HCT116 (cell line): ENCODE measurements around the gene ACBD3. TPM values are rescaled to one million over a fixed set of nuclear protein-coding genes. Genes with fewer than 3 reads are reported as not detected.

Experiments used
- ATAC-seq: fragments of 200-7000 bp; cut with Tn5 transposase; 2 replicates; pipeline ENCODE4 v1.9.1; 2020; ENCODE audit warnings: mild to moderate bottlenecking, moderate library complexity
- BruUV-seq: library from RNA; stranded (reverse); fragments of 400-500 nt; replicated peaks from 2 replicates; lab custom pipeline; 2021; lab: Mats Ljungman, UMichigan
- CTCF ChIA-PET: fragments of 300-600 bp; sonication (Branson Sonifier 250); formaldehyde crosslinking; loops from one replicate; lab custom pipeline; 2021; ENCODE audit warnings: antibody characterized with exemption; lab: Charles Lee
- POLR2A ChIA-PET: fragments of 300-600, 350-600 bp; sonication (Branson Sonifier 250); formaldehyde crosslinking; loops from one replicate; lab custom pipeline; 2021; ENCODE audit warnings: antibody characterized with exemption; lab: Charles Lee
- RAD21 ChIA-PET, 2 experiments: fragments of 300-600 bp; sonication (Branson Sonifier 250); formaldehyde crosslinking; loops; one replicate each; lab custom pipeline; 2023; ENCODE audit warnings: low total read pairs in 2 of 2; ENCODE audit not compliant: uncharacterized antibody in 2 of 2, unreplicated experiment in 2 of 2, low non-redundant PET in 1 of 2; lab: Charles Lee
- DNase-seq: peaks from one replicate; pipeline ENCODE4 v3.0.0-alpha.2; 2010; ENCODE audit warnings: low read depth, low spot score
- H2AFZ ChIP-seq: fragments of 200-600 bp; shearing (Covaris generic), sonication (generic); 2 replicates; pipeline ENCODE4 v1.6.1; 2017; ENCODE audit warnings: low read depth, mixed run types, mixed read lengths, antibody characterized with exemption, low read length; ENCODE audit not compliant: poor library complexity, severe bottlenecking
- H3K27ac ChIP-seq: 2 replicates; pipeline ENCODE4 v1.5.1; 2012; ENCODE audit warnings: low read depth, low read length
- H3K27me3 ChIP-seq: fragments of 200-600 bp; sonication (generic); 2 replicates; pipeline ENCODE4 v1.6.1; 2016; ENCODE audit warnings: mixed run types, low read length, mixed read lengths; ENCODE audit not compliant: insufficient read depth
- H3K36me3 ChIP-seq, 2 experiments: fragments of 200-500 bp in 1 of 2; fragments of 200-600 bp in 1 of 2; sonication (Bioruptor generic) in 1 of 2; sonication (generic) in 1 of 2; 2 replicates each; pipeline versions ENCODE4 v1.5.1 to v1.6.1; 2014 to 2016; ENCODE audit warnings: low read length in 2 of 2, inconsistent platforms in 1 of 2, mixed read lengths in 1 of 2, mixed run types in 1 of 2; ENCODE audit not compliant: insufficient read depth in 2 of 2, control insufficient read depth in 1 of 2
- H3K4me1 ChIP-seq, 2 experiments: fragments of 200-600 bp in 1 of 2; sonication (generic) in 1 of 2; 2 replicates each; pipeline versions ENCODE4 v1.5.1 to v1.6.1; 2012 to 2017; ENCODE audit warnings: low read length in 2 of 2, inconsistent platforms in 1 of 2, mild to moderate bottlenecking in 1 of 2, mixed read lengths in 1 of 2, mixed run types in 1 of 2, moderate library complexity in 1 of 2; ENCODE audit not compliant: insufficient read depth in 2 of 2, control insufficient read depth in 1 of 2
- H3K4me2 ChIP-seq: fragments of 200-600 bp; sonication (generic); 2 replicates; pipeline ENCODE4 v1.6.1; 2017; ENCODE audit warnings: mixed run types, low read length, mixed read lengths
- H3K4me3 ChIP-seq, 2 experiments: fragments of 200-600 bp in 1 of 2; sonication (generic) in 1 of 2; replicated peaks in 1 of 2; 2 replicates each; pipeline ENCODE4 v1.5.1; 2011 to 2016; ENCODE audit warnings: low read length in 2 of 2, control low read depth in 1 of 2, low read depth in 1 of 2, mild to moderate bottlenecking in 1 of 2, mixed read lengths in 1 of 2, mixed run types in 1 of 2
- H3K79me2 ChIP-seq: fragments of 200-600 bp; sonication (generic); 2 replicates; pipeline ENCODE4 v1.6.1; 2017; ENCODE audit warnings: mild to moderate bottlenecking, mixed run types, low read length, moderate library complexity, mixed read lengths; ENCODE audit not compliant: insufficient read depth
- H3K9ac ChIP-seq: fragments of 200-600 bp; sonication (generic); 2 replicates; pipeline ENCODE4 v1.6.1; 2016; ENCODE audit warnings: low read length, mixed read lengths
- H3K9me2 ChIP-seq: fragments of 200-600 bp; sonication (generic), shearing (Covaris generic); 2 replicates; pipeline ENCODE4 v1.6.1; 2017; ENCODE audit warnings: mixed run types, mild to moderate bottlenecking, moderate library complexity; ENCODE audit not compliant: insufficient read depth
- H3K9me3 ChIP-seq, 2 experiments: fragments of 200-500 bp in 1 of 2; fragments of 200-600 bp in 1 of 2; sonication (Bioruptor generic) in 1 of 2; sonication (generic) in 1 of 2; 2 replicates each; pipeline ENCODE4 v1.6.1; 2014 to 2017; ENCODE audit warnings: low read length in 2 of 2, mixed read lengths in 2 of 2, inconsistent platforms in 1 of 2, low read depth in 1 of 2, mild to moderate bottlenecking in 1 of 2, mixed run types in 1 of 2, moderate library complexity in 1 of 2; ENCODE audit not compliant: control insufficient read depth in 1 of 2, insufficient read depth in 1 of 2
- H4K20me1 ChIP-seq: fragments of 200-600 bp; sonication (generic), shearing (Covaris generic); 2 replicates; pipeline ENCODE4 v1.6.1; 2017; ENCODE audit warnings: mixed run types, mild to moderate bottlenecking, moderate library complexity; ENCODE audit not compliant: insufficient read depth
- CBX3 ChIP-seq: IDR thresholded peaks from 2 replicates; pipeline ENCODE4 v1.6.1; 2012; ENCODE audit warnings: low read depth
- CEBPB ChIP-seq: IDR thresholded peaks from 2 replicates; pipeline ENCODE4 v1.6.1; 2012; ENCODE audit warnings: low read depth
- ELF1 ChIP-seq: IDR thresholded peaks from 2 replicates; pipeline ENCODE4 v1.6.1; 2012; ENCODE audit warnings: low read depth, borderline replicate concordance
- EZH2 ChIP-seq: fragments of 200-600 bp; sonication (generic); IDR thresholded peaks from 2 replicates; pipeline ENCODE4 v1.6.1; 2017; ENCODE audit warnings: antibody characterized with exemption, mixed run types
- FOSL1 ChIP-seq: IDR thresholded peaks from 2 replicates; pipeline ENCODE4 v1.6.1; 2012; ENCODE audit warnings: low read depth
- JUND ChIP-seq: IDR thresholded peaks from 2 replicates; pipeline ENCODE4 v1.6.1; 2012
- POLR2A ChIP-seq: IDR thresholded peaks from 2 replicates; pipeline ENCODE4 v1.7.0; 2011; ENCODE audit warnings: borderline replicate concordance; ENCODE audit not compliant: insufficient read depth, insufficient read length; ENCODE audit errors: extremely low read depth
- POLR2AphosphoS5 ChIP-seq: IDR thresholded peaks from 2 replicates; pipeline ENCODE4 v1.6.1; 2011; ENCODE audit warnings: mild to moderate bottlenecking, low read depth, low read length, moderate library complexity
- RAD21 ChIP-seq: IDR thresholded peaks from 2 replicates; pipeline ENCODE4 v1.6.1; 2012; ENCODE audit warnings: low read depth, mild to moderate bottlenecking
- SIN3A ChIP-seq: IDR thresholded peaks from 2 replicates; pipeline ENCODE4 v1.6.1; 2012; ENCODE audit warnings: low read depth
- SP1 ChIP-seq: IDR thresholded peaks from 2 replicates; pipeline ENCODE4 v1.6.1; 2012; ENCODE audit warnings: low read depth
- SRF ChIP-seq: IDR thresholded peaks from 2 replicates; pipeline ENCODE4 v1.6.1; 2012; ENCODE audit warnings: low read depth
- TCF7L2 ChIP-seq: IDR thresholded peaks from 2 replicates; pipeline ENCODE4 v1.7.0; 2011; ENCODE audit warnings: borderline replicate concordance, inconsistent platforms; ENCODE audit not compliant: insufficient read depth, insufficient read length; ENCODE audit errors: extremely low read depth
- YY1 ChIP-seq: IDR thresholded peaks from 2 replicates; pipeline ENCODE4 v1.6.1; 2011; ENCODE audit warnings: low read length, low read depth, moderate library complexity, mild to moderate bottlenecking; ENCODE audit not compliant: insufficient replicate concordance; ENCODE audit errors: extremely low read depth
- ZNF274 ChIP-seq: fragments of 200-500 bp; sonication (Bioruptor generic); IDR thresholded peaks from 2 replicates; pipeline ENCODE4 v1.6.1; 2014; ENCODE audit warnings: mild to moderate bottlenecking, low read depth, low read length, inconsistent platforms
- intact Hi-C: fragments of 100-400 bp; cut with micrococcal nuclease; formaldehyde crosslinking; loops from 2 replicates; pipeline ENCODE4 v1.10.0; 2022
- total RNA-seq: library from RNA; stranded (reverse); gene quantifications from one replicate; pipeline ENCODE4 v1.2.1, GENCODE V29; 2021; ENCODE audit not compliant: unreplicated experiment
- TF ChIP-seq, protein P1 (sequence below): IDR thresholded peaks from 2 replicates; pipeline ENCODE4 v1.6.1; 2012; ENCODE audit warnings: low read depth
- TF ChIP-seq, protein P2 (sequence below): IDR thresholded peaks from 2 replicates; pipeline ENCODE4 v1.6.1; 2012
- TF ChIP-seq, protein P3 (sequence below): IDR thresholded peaks from 2 replicates; pipeline ENCODE4 v1.6.1; 2012

Gene ACBD3
- total RNA-seq, 1 experiment from 2014 or later: 29.6 TPM

DNA sequence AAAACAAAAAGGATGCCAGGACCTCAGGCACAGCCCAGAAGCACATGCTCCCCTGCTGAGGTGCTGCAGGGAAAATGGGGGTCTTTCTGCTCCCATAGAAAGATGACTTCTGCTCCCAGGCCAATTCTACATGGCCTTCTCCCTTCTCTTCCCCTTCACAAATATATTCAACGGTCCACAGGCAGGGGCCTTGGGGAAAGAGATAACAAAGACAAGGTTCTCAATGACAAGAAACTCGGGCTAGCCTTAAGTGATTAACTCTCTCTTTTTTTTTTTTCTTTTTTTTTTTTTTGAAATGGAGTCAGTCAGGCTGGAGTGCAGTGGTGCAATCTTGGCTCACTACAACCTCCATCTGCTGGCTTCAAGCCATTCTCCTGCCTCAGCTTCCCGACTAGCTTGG is 69.9 kb downstream of the ACBD3 start:
- no peaks in the 10 kb centered on the region for H3K36me3 ChIP-seq
- intact Hi-C loops: no loop called here
- H3K9me2 ChIP-seq: no peaks in the 10 kb centered on the region
- ChIA-PET RAD21 (interaction anchor here in 1 of 2 experiments (0.9 kb wide), 1 partner anchor 9 kb away, joined by 3 read pairs; no protein-coding TSS in a partner anchor), CTCF (no interaction called here)
- no peak overlapping the region for H2AFZ ChIP-seq
- no peak for ATAC-seq
- peaks cover 0 to 4% of the 10 kb centered on the region in 2 experiments; a peak in 1 of 4 replicates for H3K4me1 ChIP-seq
- no peaks in the 10 kb centered on the region for H4K20me1 ChIP-seq
- no peaks in the 10 kb centered on the region for H3K79me2 ChIP-seq
- H3K27me3 ChIP-seq: no peaks in the 10 kb centered on the region
- H3K9ac ChIP-seq: no peak overlapping the region
- DNase-seq: no peak
- H3K9me3 ChIP-seq: no peaks in the 10 kb centered on the region
- H3K4me3 ChIP-seq: no peak overlapping the region
- no peak overlapping the region for H3K4me2 ChIP-seq
- TF ChIP-seq SRF (no peak), POLR2AphosphoS5 (no peak), CEBPB (no peak), SIN3A (no peak), ELF1 (no peak), SP1 (no peak), CBX3 (no peak), JUND (no peak), FOSL1 (no peak), RAD21 (no peak), POLR2A (no peak), EZH2 (no peak), YY1 (no peak), ZNF274 (no peak), TCF7L2 (no peak)
- TF ChIP-seq, protein P1, sequence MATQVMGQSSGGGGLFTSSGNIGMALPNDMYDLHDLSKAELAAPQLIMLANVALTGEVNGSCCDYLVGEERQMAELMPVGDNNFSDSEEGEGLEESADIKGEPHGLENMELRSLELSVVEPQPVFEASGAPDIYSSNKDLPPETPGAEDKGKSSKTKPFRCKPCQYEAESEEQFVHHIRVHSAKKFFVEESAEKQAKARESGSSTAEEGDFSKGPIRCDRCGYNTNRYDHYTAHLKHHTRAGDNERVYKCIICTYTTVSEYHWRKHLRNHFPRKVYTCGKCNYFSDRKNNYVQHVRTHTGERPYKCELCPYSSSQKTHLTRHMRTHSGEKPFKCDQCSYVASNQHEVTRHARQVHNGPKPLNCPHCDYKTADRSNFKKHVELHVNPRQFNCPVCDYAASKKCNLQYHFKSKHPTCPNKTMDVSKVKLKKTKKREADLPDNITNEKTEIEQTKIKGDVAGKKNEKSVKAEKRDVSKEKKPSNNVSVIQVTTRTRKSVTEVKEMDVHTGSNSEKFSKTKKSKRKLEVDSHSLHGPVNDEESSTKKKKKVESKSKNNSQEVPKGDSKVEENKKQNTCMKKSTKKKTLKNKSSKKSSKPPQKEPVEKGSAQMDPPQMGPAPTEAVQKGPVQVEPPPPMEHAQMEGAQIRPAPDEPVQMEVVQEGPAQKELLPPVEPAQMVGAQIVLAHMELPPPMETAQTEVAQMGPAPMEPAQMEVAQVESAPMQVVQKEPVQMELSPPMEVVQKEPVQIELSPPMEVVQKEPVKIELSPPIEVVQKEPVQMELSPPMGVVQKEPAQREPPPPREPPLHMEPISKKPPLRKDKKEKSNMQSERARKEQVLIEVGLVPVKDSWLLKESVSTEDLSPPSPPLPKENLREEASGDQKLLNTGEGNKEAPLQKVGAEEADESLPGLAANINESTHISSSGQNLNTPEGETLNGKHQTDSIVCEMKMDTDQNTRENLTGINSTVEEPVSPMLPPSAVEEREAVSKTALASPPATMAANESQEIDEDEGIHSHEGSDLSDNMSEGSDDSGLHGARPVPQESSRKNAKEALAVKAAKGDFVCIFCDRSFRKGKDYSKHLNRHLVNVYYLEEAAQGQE: no peak
- TF ChIP-seq, protein P2, sequence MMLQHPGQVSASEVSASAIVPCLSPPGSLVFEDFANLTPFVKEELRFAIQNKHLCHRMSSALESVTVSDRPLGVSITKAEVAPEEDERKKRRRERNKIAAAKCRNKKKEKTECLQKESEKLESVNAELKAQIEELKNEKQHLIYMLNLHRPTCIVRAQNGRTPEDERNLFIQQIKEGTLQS: no peak
- TF ChIP-seq, protein P3, sequence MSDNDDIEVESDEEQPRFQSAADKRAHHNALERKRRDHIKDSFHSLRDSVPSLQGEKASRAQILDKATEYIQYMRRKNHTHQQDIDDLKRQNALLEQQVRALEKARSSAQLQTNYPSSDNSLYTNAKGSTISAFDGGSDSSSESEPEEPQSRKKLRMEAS: no peak
- TF ChIP-seq, all 23 proteins: peak for 0
- BruUV-seq: no TSS peak
- H3K27ac ChIP-seq: no peak overlapping the region
- POLR2A ChIA-PET: no interaction called here
